ENCODE data around the gene HNRNPL.
"Not testable (repeated sequence)": the region's sequence is repeated elsewhere in the genome, so short reads cannot be mapped to it uniquely, and the experiment has no call there.

The HNRNPL gene

GRCh38 chr19:38812009-38812840, 37.6 kb downstream of the HNRNPL start:
- H3K4me3 ChIP-seq (ENCODE audit: low read length), result no peak overlapping the region
- H3K4me1 ChIP-seq (ENCODE audit: low read length), result no peaks in the 10 kb centered on the region
- H3K9me3 ChIP-seq (replicated peaks; ENCODE audit: insufficient read depth, low read length), result no peaks in the 10 kb centered on the region
- H4K20me1 ChIP-seq (ENCODE audit: insufficient read depth, low read length), result no peaks in the 10 kb centered on the region
- H2AFZ ChIP-seq (ENCODE audit: low read length), result no peak overlapping the region
- no peak for DNase-seq
- TF ChIP-seq EZH2 (optimal IDR thresholded peaks at IDR 0.05; ENCODE audit: low read depth, low read length) (no peak), EZH2phosphoT487 (IDR thresholded peaks at IDR 0.05; ENCODE audit: low read length) (no peak), CTCF (IDR thresholded peaks at IDR 0.05; ENCODE audit: low read length) (no peak)
- no peak overlapping the region for H3K4me2 ChIP-seq (ENCODE audit: low read depth, low read length)
- H3K27me3 ChIP-seq (replicated peaks; ENCODE audit: insufficient read depth, low read length), result 0 out of 2 replicates have a peak, but pooled peaks cover 1% of the 10 kb centered on the region
- no peaks in the 10 kb centered on the region for H3K9me2 ChIP-seq (replicated peaks; ENCODE audit: insufficient read depth, low read length)
- no peaks in the 10 kb centered on the region for H3K36me3 ChIP-seq (replicated peaks; ENCODE audit: insufficient read depth, low read length)
- H3K79me2 ChIP-seq (ENCODE audit: low read length), result no peaks in the 10 kb centered on the region
- H3K27ac ChIP-seq (ENCODE audit: low read length), result no peak overlapping the region
- H3F3A ChIP-seq (ENCODE audit: insufficient read depth, low read length), result no peaks in the 10 kb centered on the region
- H3K9ac ChIP-seq (ENCODE audit: low read length), result no peak overlapping the region

GRCh38 chr19:38809592-38810252, 40.1 kb downstream of the HNRNPL start:
- H2AFZ ChIP-seq (ENCODE audit: low read length), result no peak overlapping the region
- no peak for TF ChIP-seq CTCF (IDR thresholded peaks at IDR 0.05; ENCODE audit: low read length)
- no peak for TF ChIP-seq EZH2phosphoT487 (IDR thresholded peaks at IDR 0.05; ENCODE audit: low read length)
- TF ChIP-seq EZH2 (optimal IDR thresholded peaks at IDR 0.05; ENCODE audit: low read depth, low read length), result no peak
- no peak overlapping the region for H3K4me3 ChIP-seq (ENCODE audit: low read length)
- H3K9me2 ChIP-seq (replicated peaks; ENCODE audit: insufficient read depth, low read length), result no peaks in the 10 kb centered on the region
- H3K9ac ChIP-seq (ENCODE audit: low read length), result no peak overlapping the region
- no peaks in the 10 kb centered on the region for H4K20me1 ChIP-seq (ENCODE audit: insufficient read depth, low read length)
- H3F3A ChIP-seq (ENCODE audit: insufficient read depth, low read length), result no peaks in the 10 kb centered on the region
- H3K36me3 ChIP-seq (replicated peaks; ENCODE audit: insufficient read depth, low read length), result no peaks in the 10 kb centered on the region
- no peak for DNase-seq
- H3K9me3 ChIP-seq (replicated peaks; ENCODE audit: insufficient read depth, low read length), result no peaks in the 10 kb centered on the region
- 0 out of 2 replicates have a peak, but pooled peaks cover 4% of the 10 kb centered on the region for H3K27me3 ChIP-seq (replicated peaks; ENCODE audit: insufficient read depth, low read length)
- no peak overlapping the region for H3K4me2 ChIP-seq (ENCODE audit: low read depth, low read length)
- H3K27ac ChIP-seq (ENCODE audit: low read length), result no peak overlapping the region
- no peaks in the 10 kb centered on the region for H3K79me2 ChIP-seq (ENCODE audit: low read length)
- no peaks in the 10 kb centered on the region for H3K4me1 ChIP-seq (ENCODE audit: low read length)

- no peaks in the 10 kb centered on the region for H3K9me3 ChIP-seq (replicated peaks; ENCODE audit: insufficient read depth, low read length)
- H3K27me3 ChIP-seq (replicated peaks; ENCODE audit: insufficient read depth, low read length), result peaks cover 8% of the 10 kb centered on the region; the same call in 1 of the 2 replicates
- TF ChIP-seq CTCF (IDR thresholded peaks at IDR 0.05; ENCODE audit: low read length) (no peak), EZH2 (optimal IDR thresholded peaks at IDR 0.05; ENCODE audit: low read depth, low read length) (no peak), EZH2phosphoT487 (IDR thresholded peaks at IDR 0.05; ENCODE audit: low read length) (no peak)
- H3K36me3 ChIP-seq (replicated peaks; ENCODE audit: insufficient read depth, low read length), result no peaks in the 10 kb centered on the region
- no peak overlapping the region for H3K9ac ChIP-seq (ENCODE audit: low read length)
- no peaks in the 10 kb centered on the region for H4K20me1 ChIP-seq (ENCODE audit: insufficient read depth, low read length)
- no peaks in the 10 kb centered on the region for H3K9me2 ChIP-seq (replicated peaks; ENCODE audit: insufficient read depth, low read length)
- H3K4me1 ChIP-seq (ENCODE audit: low read length), result no peaks in the 10 kb centered on the region
- no peak for DNase-seq
- no peak overlapping the region for H3K27ac ChIP-seq (ENCODE audit: low read length)
- H3K4me3 ChIP-seq (ENCODE audit: low read length), result no peak overlapping the region
- H3K4me2 ChIP-seq (ENCODE audit: low read depth, low read length), result no peak overlapping the region
- H3K79me2 ChIP-seq (ENCODE audit: low read length), result no peaks in the 10 kb centered on the region
- H3F3A ChIP-seq (ENCODE audit: insufficient read depth, low read length), result no peaks in the 10 kb centered on the region
- H2AFZ ChIP-seq (ENCODE audit: low read length), result no peak overlapping the region
Measured at GRCh38 chr19:38808741-38809140, 41.0 kb downstream of the HNRNPL start.

GRCh38 chr19:38807374-38808098, 42.2 kb downstream of the HNRNPL start:
- not testable (repeated sequence) for H3K79me2 ChIP-seq (ENCODE audit: low read length); H3K9ac ChIP-seq (ENCODE audit: low read length); H3K4me3 ChIP-seq (ENCODE audit: low read length); H2AFZ ChIP-seq (ENCODE audit: low read length); H4K20me1 ChIP-seq (ENCODE audit: insufficient read depth, low read length); H3K4me1 ChIP-seq (ENCODE audit: low read length); H3K9me2 ChIP-seq (replicated peaks; ENCODE audit: insufficient read depth, low read length); DNase-seq; H3K4me2 ChIP-seq (ENCODE audit: low read depth, low read length); H3K27ac ChIP-seq (ENCODE audit: low read length); H3F3A ChIP-seq (ENCODE audit: insufficient read depth, low read length); H3K36me3 ChIP-seq (replicated peaks; ENCODE audit: insufficient read depth, low read length); H3K9me3 ChIP-seq (replicated peaks; ENCODE audit: insufficient read depth, low read length)
- peaks cover 19% of the 10 kb centered on the region; the same call in 1 of the 2 replicates for H3K27me3 ChIP-seq (replicated peaks; ENCODE audit: insufficient read depth, low read length)
